HepG2 (cell line): ENCODE results near the gene NDUFS6. TPM values are rescaled to one million over a fixed set of nuclear protein-coding genes. Genes with fewer than 3 reads are reported as not detected.

Experiments used
- ATAC-seq: fragments of 200-7000 bp; cut with Tn5 transposase; 3 replicates; pipeline ENCODE4 v1.9.1; 2020; ENCODE audit warnings: mild to moderate bottlenecking, moderate library complexity
- BruUV-seq: library from RNA; stranded (reverse); fragments of 400-500 nt; replicated peaks from 2 replicates; lab custom pipeline; 2021; lab: Mats Ljungman, UMichigan
- CTCF ChIA-PET: fragments of 300-600 bp; formaldehyde crosslinking; extraction: SDS; loops from one replicate; lab custom pipeline; 2021; ENCODE audit warnings: low total read pairs, inconsistent platforms, low intra/inter-chr PET ratio; lab: Yijun Ruan, JAX
- POLR2A ChIA-PET: fragments of 350-600 bp; sonication (Branson Sonifier 250); formaldehyde crosslinking; loops from one replicate; lab custom pipeline; 2020; ENCODE audit warnings: antibody characterized with exemption, inconsistent platforms; lab: Yijun Ruan, JAX
- DNase-seq: peaks from one replicate; pipeline ENCODE4 v3.0.0-alpha.2; 2015; ENCODE audit warnings: low spot score
- FAIRE-seq: peaks from 3 replicates; lab custom pipeline; 2011; peaks lifted over from hg19 to GRCh38; lab: Jason Lieb, UNC
- H2AFZ ChIP-seq: one replicate; pipeline ENCODE4 v1.6.1; 2011; ENCODE audit warnings: low read length, inconsistent platforms
- H3K27ac ChIP-seq: fragments of 300-600 bp; 3 replicates; pipeline ENCODE4 v1.8.0; 2011; ENCODE audit warnings: mixed run types, mild to moderate bottlenecking, mixed read lengths, low read length, inconsistent platforms; ENCODE audit not compliant: insufficient read depth; ENCODE audit errors: extremely low read length
- H3K27me3 ChIP-seq, 2 experiments: fragments of 200-600 bp in 1 of 2; 2 replicates in 1 of 2; 3 replicates in 1 of 2; pipeline versions ENCODE4 v1.6.0 to v1.8.0; 2011; ENCODE audit warnings: low read length in 2 of 2, mild to moderate bottlenecking in 2 of 2, moderate library complexity in 2 of 2, inconsistent platforms in 1 of 2; ENCODE audit not compliant: insufficient read depth in 2 of 2, control insufficient read depth in 1 of 2
- H3K36me3 ChIP-seq, 2 experiments: fragments of 200-600 bp in 1 of 2; replicated peaks in 1 of 2; 2 replicates in 1 of 2; 3 replicates in 1 of 2; pipeline versions ENCODE4 v1.5.1 to v1.8.0; 2011; ENCODE audit warnings: low read length in 2 of 2, inconsistent platforms in 1 of 2; ENCODE audit not compliant: insufficient read depth in 2 of 2, control insufficient read depth in 1 of 2
- H3K4me1 ChIP-seq: 2 replicates; pipeline ENCODE4 v1.5.1; 2012; ENCODE audit warnings: low read length, inconsistent platforms; ENCODE audit not compliant: insufficient read depth
- H3K4me2 ChIP-seq: 2 replicates; pipeline ENCODE4 v1.6.0; 2011; ENCODE audit warnings: low read depth, low read length, inconsistent platforms
- H3K4me3 ChIP-seq, 3 experiments: fragments of 200-600 bp in 1 of 3; sonication (generic), shearing (Covaris generic) in 1 of 3; replicated peaks in 1 of 3; 2 replicates each; pipeline ENCODE4 v1.5.1; 2011 to 2016; ENCODE audit warnings: low read length in 3 of 3, inconsistent platforms in 2 of 3, low read depth in 2 of 3, mild to moderate bottlenecking in 2 of 3, control low read depth in 1 of 3, mixed read lengths in 1 of 3; ENCODE audit not compliant: insufficient read depth in 1 of 3
- H3K79me2 ChIP-seq: one replicate; pipeline ENCODE4 v1.6.1; 2011; ENCODE audit warnings: low read length, inconsistent platforms; ENCODE audit not compliant: insufficient read depth
- H3K9ac ChIP-seq: 2 replicates; pipeline ENCODE4 v1.6.0; 2011; ENCODE audit warnings: mild to moderate bottlenecking, low read depth, low read length, inconsistent platforms; ENCODE audit not compliant: insufficient read depth
- H3K9me3 ChIP-seq: 2 replicates; pipeline ENCODE4 v1.5.1; 2012; ENCODE audit warnings: mild to moderate bottlenecking, low read length
- H4K20me1 ChIP-seq: 2 replicates; pipeline ENCODE4 v1.6.0; 2011; ENCODE audit warnings: inconsistent platforms, mild to moderate bottlenecking, low read length, moderate library complexity; ENCODE audit not compliant: insufficient read depth
- ELF3 ChIP-seq: IDR thresholded peaks from 2 replicates; pipeline ENCODE4 v1.6.1; 2016; ENCODE audit warnings: missing genetic modification reagents, missing compliant biosample characterization
- MTF2 ChIP-seq: sonication (generic); formaldehyde crosslinking; IDR thresholded peaks from 2 replicates; pipeline ENCODE4 v1.5.0; 2020; ENCODE audit warnings: missing genetic modification reagents, borderline replicate concordance
- NCOA1 ChIP-seq: sonication (generic); formaldehyde crosslinking; IDR thresholded peaks from 2 replicates; pipeline ENCODE4 v1.9.0; 2021; ENCODE audit warnings: missing genetic modification reagents
- NCOA2 ChIP-seq: sonication (generic); formaldehyde crosslinking; IDR thresholded peaks from 2 replicates; pipeline ENCODE4 v1.8.0; 2022; ENCODE audit warnings: inconsistent platforms
- NFKBIZ ChIP-seq: IDR thresholded peaks from 2 replicates; pipeline ENCODE4 v1.6.1; 2018; ENCODE audit warnings: missing genetic modification reagents, missing compliant biosample characterization
- PTBP1 ChIP-seq: fragments of 200-400 bp; formaldehyde crosslinking; IDR thresholded peaks from 2 replicates; pipeline ENCODE4 v1.6.1; 2018; ENCODE audit warnings: low read length, low read depth; ENCODE audit not compliant: poor library complexity, severe bottlenecking
- ZFP90 ChIP-seq: sonication (generic); formaldehyde crosslinking; IDR thresholded peaks from 2 replicates; pipeline ENCODE4 v1.8.0; 2022; ENCODE audit warnings: missing genetic modification reagents, mild to moderate bottlenecking, inconsistent platforms, borderline replicate concordance
- ZNF10 ChIP-seq: sonication (generic); formaldehyde crosslinking; IDR thresholded peaks from 2 replicates; pipeline ENCODE4 v1.4.0; 2020; ENCODE audit warnings: mild to moderate bottlenecking, low read depth, missing genetic modification reagents, borderline replicate concordance
- ZNF33A ChIP-seq: sonication (generic); formaldehyde crosslinking; IDR thresholded peaks from 2 replicates; pipeline ENCODE4 v1.5.1; 2020; ENCODE audit warnings: missing genetic modification reagents, mild to moderate bottlenecking, moderate library complexity, borderline replicate concordance
- ZNF724P ChIP-seq: sonication (generic); formaldehyde crosslinking; IDR thresholded peaks from 2 replicates; pipeline ENCODE4 v1.8.0; 2022; ENCODE audit warnings: missing genetic modification reagents, borderline replicate concordance
- ZNF775 ChIP-seq: sonication (generic); formaldehyde crosslinking; IDR thresholded peaks from 2 replicates; pipeline ENCODE4 v1.4.0; 2020; ENCODE audit warnings: missing genetic modification reagents, mild to moderate bottlenecking, moderate library complexity, borderline replicate concordance
- WGBS: methylation state at CpG from one replicate; pipeline ENCODE4 v1.1.6; 2017; ENCODE audit warnings: low lambda C conversion rate; 5-methylcytosine and 5-hydroxymethylcytosine counted together
- in situ Hi-C: cut with HindIII; loops from 2 replicates; pipeline ENCODE4 v1.10.0; 2017; ENCODE audit warnings: low pct_unique_long_range_greater_than_20kb; ENCODE audit not compliant: extremely low pct_ligation_motif_present
- intact Hi-C: fragments of 100-400 bp; cut with micrococcal nuclease; formaldehyde crosslinking; loops from one replicate; pipeline ENCODE4 v1.10.0; 2022; ENCODE audit not compliant: unreplicated experiment
- polyA plus RNA-seq, 8 experiments: library from polyadenylated mRNA; depleted of rRNA in 3 of 8; stranded (reverse) in 7 of 8; unstranded in 1 of 8; fragments of >200 nt; fragmentation: Illumina TruSeq in 4 of 8; extraction: Trizol in 4 of 8; gene quantifications; 2 replicates each; pipeline versions ENCODE4 v1.2.1 to v1.2.3, GENCODE V29; 2011 to 2016; ENCODE audit warnings: low read depth in 4 of 8, missing spikeins in 1 of 8, mixed read lengths in 1 of 8; ENCODE audit not compliant: insufficient read depth in 1 of 8
- total RNA-seq, 5 experiments: library from RNA; depleted of rRNA; stranded (reverse); fragments of >200 nt; fragmentation: Illumina TruSeq; extraction: Trizol; gene quantifications; 2 replicates each; pipeline ENCODE4 v1.2.3, GENCODE V29; 2016; ENCODE audit warnings: low read depth in 1 of 5
- TF ChIP-seq, protein P1 (sequence below): sonication (generic); formaldehyde crosslinking; IDR thresholded peaks from 2 replicates; pipeline ENCODE4 v1.5.0; 2020; ENCODE audit warnings: missing genetic modification reagents
- TF ChIP-seq, protein P2 (sequence below): sonication (generic); formaldehyde crosslinking; IDR thresholded peaks from 2 replicates; pipeline ENCODE4 v1.5.1; 2020; ENCODE audit warnings: mild to moderate bottlenecking, missing genetic modification reagents

The NDUFS6 gene
- total and polyA plus RNA-seq, 2 of the 13 experiments (the other 11 are each of a cell fraction or from before 2014, with no cell fraction given) = 23.7 to 50.4 TPM

GRCh38 chr5:1758574-1758973, 42.6 kb upstream of the NDUFS6 start:
- no peaks in the 10 kb centered on the region for H3K9me3 ChIP-seq
- TF ChIP-seq ZNF775 (CRISPR knock-in tag) (no peak), MTF2 (no peak), NFKBIZ (CRISPR knock-in tag) (no peak), ZFP90 (CRISPR knock-in tag) (no peak), NCOA2 (no peak), PTBP1 (no peak)
- no peak for ATAC-seq
- WGBS = 22% methylated on average over 3 of the region's 3 CpGs
- H3K27me3 ChIP-seq = peaks cover 13 to 59% of the 10 kb centered on the region in 2 experiments; a peak in 4 of 5 replicates
- no peak overlapping the region for H3K9ac ChIP-seq
- 0 out of 2 replicates have a peak, but pooled peaks cover 2% of the 10 kb centered on the region for H4K20me1 ChIP-seq
- ChIA-PET POLR2A (no interaction called here), CTCF (no interaction called here)
- no peak overlapping the region for H2AFZ ChIP-seq
- no peak for DNase-seq
- intact Hi-C loops (no loop called here), in situ Hi-C loops (no loop called here)
- no peak overlapping the region for H3K27ac ChIP-seq
- no peaks in the 10 kb centered on the region for H3K79me2 ChIP-seq
- H3K4me2 ChIP-seq = no peak overlapping the region
- no peaks in the 10 kb centered on the region for H3K36me3 ChIP-seq
- BruUV-seq = no TSS peak
- no peak overlapping the region for H3K4me3 ChIP-seq
- no peak for FAIRE-seq
- no peaks in the 10 kb centered on the region for H3K4me1 ChIP-seq

GRCh38 chr5:1759378-1759970, 41.7 kb upstream of the NDUFS6 start:
- Histone ChIP-seq H3K79me2 (no peaks in the 10 kb centered on the region), H3K27me3 (peaks cover 14 to 64% of the 10 kb centered on the region in 2 experiments), H3K27ac (no peak overlapping the region), H2AFZ (no peak overlapping the region), H3K36me3 (no peaks in the 10 kb centered on the region), H3K4me3 (no peak overlapping the region), H3K9me3 (no peaks in the 10 kb centered on the region), H3K4me1 (no peaks in the 10 kb centered on the region), H3K4me2 (no peak overlapping the region), H4K20me1 (0 out of 2 replicates have a peak, but pooled peaks cover 2% of the 10 kb centered on the region), H3K9ac (no peak overlapping the region)
- ChIA-PET CTCF (no interaction called here), POLR2A (no interaction called here)
- intact Hi-C loops = no loop called here
- in situ Hi-C loops = no loop called here
- no peak for DNase-seq
- no TSS peak for BruUV-seq
- no peak for ATAC-seq
- FAIRE-seq = no peak
- 2% methylated on average over 11 of the region's 13 CpGs for WGBS
- TF ChIP-seq ZNF10 (CRISPR knock-in tag) (no peak), ZNF724P (CRISPR knock-in tag) (no peak), NCOA1 (no peak), ELF3 (no peak), ZNF33A (CRISPR knock-in tag) (no peak)
- TF ChIP-seq, protein P1, sequence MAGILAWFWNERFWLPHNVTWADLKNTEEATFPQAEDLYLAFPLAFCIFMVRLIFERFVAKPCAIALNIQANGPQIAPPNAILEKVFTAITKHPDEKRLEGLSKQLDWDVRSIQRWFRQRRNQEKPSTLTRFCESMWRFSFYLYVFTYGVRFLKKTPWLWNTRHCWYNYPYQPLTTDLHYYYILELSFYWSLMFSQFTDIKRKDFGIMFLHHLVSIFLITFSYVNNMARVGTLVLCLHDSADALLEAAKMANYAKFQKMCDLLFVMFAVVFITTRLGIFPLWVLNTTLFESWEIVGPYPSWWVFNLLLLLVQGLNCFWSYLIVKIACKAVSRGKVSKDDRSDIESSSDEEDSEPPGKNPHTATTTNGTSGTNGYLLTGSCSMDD (CRISPR knock-in tag) = no peak
- TF ChIP-seq, protein P2, sequence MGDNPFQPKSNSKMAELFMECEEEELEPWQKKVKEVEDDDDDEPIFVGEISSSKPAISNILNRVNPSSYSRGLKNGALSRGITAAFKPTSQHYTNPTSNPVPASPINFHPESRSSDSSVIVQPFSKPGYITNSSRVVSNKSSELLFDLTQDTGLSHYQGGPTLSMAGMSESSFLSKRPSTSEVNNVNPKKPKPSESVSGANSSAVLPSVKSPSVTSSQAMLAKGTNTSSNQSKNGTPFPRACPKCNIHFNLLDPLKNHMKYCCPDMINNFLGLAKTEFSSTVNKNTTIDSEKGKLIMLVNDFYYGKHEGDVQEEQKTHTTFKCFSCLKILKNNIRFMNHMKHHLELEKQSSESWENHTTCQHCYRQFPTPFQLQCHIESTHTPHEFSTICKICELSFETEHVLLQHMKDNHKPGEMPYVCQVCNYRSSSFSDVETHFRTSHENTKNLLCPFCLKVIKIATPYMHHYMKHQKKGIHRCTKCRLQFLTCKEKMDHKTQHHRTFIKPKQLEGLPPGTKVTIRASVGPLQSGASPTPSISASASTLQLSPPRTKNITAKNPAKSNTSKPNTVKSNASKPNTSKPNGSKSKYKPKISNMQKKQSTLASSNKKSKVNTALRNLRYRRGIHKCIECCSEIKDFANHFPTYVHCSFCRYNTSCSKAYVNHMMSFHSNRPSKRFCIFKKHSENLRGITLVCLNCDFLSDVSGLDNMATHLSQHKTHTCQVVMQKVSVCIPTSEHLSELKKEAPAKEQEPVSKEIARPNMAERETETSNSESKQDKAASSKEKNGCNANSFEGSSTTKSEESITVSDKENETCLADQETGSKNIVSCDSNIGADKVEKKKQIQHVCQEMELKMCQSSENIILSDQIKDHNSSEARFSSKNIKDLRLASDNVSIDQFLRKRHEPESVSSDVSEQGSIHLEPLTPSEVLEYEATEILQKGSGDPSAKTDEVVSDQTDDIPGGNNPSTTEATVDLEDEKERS (CRISPR knock-in tag) = no peak
